ENCODE data around the gene IQGAP3. TPM values are rescaled to one million over a fixed set of nuclear protein-coding genes. Genes with fewer than 3 reads are reported as not detected.

Gene IQGAP3
- polyA plus RNA-seq, 4 donors: 11.6 to 15.7 (median 13.6) TPM

GRCh38 chr1:156547982-156548381, 24.4 kb downstream of the IQGAP3 start:
- no peak for DNase-seq (ENCODE audit: low read depth in 4 of 4, low spot score in 3 of 4)

DNA sequence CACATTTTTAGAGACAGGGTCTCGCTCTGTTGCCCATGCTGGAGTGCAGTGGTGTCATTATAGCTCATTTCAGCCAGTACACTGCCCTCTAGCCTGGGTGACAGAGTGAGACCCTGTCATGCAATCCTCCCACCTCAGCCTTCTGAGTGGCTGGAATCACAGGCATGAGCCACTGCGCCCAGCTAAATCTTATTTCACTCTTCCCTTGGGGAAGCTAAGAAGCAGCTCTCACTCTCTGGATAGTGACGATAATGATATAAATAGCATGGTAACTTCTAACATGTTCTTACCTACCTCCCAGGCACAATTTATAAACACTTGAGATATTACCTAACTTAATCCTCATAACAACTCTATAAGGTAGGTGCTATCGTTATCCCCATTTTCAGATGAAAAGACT, 24.9 kb downstream of the IQGAP3 start:
- DNase-seq (ENCODE audit: low read depth in 4 of 4, low spot score in 3 of 4): no peak

DNA sequence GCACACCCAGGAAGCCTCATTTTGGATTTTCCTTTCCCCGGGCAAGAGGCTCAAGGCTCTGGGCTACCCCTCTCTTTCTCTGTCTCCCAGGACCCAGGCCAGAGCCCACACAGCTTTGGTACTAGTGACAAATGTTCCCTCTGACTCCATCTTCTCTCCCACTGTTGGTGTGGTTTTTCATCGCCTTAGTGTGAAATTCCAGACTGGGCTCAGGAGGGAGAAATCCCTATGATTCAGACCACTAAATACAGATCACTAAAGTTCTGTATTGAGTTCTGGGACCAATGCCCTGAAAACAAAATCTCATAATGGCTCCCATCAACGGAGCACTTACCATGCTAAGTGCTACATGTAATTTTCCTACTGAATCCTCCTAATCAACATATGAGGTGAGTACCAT, 26.1 kb downstream of the IQGAP3 start:
- DNase-seq (ENCODE audit: low read depth in 4 of 4, low spot score in 3 of 4): no peak

DNA sequence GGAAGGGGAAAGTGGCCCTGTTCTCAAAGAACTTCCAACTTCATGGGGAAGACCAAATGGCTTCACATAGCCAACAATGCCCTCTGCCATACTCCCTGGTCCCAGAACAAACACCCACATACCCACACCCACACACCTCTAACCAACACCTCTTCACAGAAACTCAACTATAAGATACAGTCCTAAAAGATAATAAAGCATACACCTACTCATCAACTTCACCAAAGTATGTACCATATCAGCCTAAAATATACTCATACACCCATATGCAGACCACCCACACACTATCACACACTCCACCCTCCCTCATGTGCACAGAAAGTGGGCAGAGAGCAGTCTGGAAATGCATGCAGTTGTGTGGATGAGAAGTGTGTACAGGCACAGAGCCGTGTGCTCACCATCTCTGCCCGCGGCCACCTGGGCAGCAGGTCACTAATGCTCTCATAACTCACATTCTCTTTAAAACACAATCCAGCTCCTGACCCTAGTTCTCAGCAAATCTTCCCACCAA, 27.7 kb downstream of the IQGAP3 start:
- DNase-seq (ENCODE audit: low read depth in 4 of 4, low spot score in 3 of 4): no peak

DNA sequence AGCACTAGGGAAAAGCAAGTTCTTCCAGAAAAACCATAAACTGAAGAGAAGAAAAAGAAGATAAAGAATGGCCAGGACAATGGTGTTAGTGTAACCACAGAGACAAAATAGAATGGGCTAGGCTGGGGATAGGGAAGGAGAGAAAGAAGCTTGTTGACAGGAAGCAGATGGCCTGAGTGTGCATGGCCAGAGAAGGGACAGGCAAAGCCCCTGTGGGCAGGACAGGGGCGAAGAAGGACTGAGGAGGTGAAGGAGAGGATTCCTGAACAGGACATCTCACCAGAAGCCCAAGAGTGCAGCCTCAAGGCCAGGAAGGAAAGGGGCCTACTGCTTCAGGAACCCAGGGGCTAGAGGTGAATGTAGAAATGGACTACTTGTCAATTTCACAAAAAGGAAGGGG, 29.3 kb downstream of the IQGAP3 start:
- no peak for DNase-seq (ENCODE audit: low read depth in 4 of 4, low spot score in 3 of 4)

GRCh38 chr1:156540955-156541354, 31.4 kb downstream of the IQGAP3 start:
- no peak for DNase-seq (ENCODE audit: low read depth in 4 of 4, low spot score in 3 of 4)

- DNase-seq (ENCODE audit: low read depth in 4 of 4, low spot score in 3 of 4): no peak
Measured at GRCh38 chr1:156539818-156540355, 32.5 kb downstream of the IQGAP3 start.

DNA sequence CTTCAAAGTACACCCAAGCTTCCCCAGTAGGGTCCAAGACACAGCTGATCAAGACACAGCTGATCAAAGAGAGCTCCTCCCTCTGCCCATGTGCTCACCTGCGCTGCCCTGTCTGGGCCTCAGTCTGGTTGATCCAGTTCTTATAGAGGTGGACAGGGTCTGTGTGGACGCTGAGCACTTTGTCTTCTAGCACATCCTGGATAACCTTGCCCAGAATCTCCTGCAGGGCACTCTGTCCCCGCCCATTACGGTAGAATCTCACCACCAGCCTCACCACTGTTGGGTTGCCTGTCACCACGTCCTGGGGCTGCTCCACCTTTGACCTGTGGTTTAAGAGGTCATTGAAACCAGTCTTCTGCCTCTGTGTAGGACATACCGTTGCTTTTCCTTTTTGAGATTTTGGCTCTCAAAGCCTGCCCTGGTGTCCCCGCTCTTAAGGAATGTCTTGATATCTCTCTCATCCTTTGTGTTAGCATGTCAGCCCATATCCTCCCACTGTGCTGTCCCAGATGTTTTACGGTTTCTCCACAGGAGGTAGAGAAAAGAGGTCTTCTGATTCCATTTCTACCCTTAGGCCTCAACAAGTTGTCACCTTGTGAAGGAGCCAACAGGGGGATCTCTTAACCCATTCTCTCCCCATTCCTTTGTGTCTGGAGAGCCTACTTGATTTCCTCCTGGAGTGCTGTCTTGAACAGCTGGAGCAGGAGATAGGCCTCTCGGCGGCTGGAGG, 33.5 kb downstream of the IQGAP3 start:
- DNase-seq (ENCODE audit: low read depth in 4 of 4, low spot score in 3 of 4): no peak

DNA sequence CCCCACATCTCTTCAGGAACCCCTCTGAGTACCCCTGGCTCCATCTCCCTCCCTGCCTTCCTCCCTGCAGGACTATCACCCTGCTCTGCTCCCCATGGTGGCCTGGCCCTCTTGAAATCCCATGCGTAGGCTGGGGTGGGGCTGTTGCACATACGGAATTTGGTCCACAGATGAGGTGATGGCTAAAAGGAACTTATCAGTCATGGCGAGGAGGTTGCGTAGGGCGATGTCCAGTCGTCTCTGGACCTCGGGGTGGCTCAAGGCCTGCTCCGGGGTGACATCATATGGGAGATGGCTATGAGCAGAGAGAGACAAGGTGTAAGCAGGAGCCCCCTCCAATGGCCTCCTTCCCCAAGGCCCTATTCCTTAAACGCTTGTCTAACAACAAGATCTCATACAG, 35.3 kb downstream of the IQGAP3 start:
- DNase-seq (ENCODE audit: low read depth in 4 of 4, low spot score in 3 of 4): no peak

- DNase-seq (ENCODE audit: low read depth in 4 of 4, low spot score in 3 of 4): no peak
Measured at GRCh38 chr1:156534424-156535060, 37.8 kb downstream of the IQGAP3 start.

DNA sequence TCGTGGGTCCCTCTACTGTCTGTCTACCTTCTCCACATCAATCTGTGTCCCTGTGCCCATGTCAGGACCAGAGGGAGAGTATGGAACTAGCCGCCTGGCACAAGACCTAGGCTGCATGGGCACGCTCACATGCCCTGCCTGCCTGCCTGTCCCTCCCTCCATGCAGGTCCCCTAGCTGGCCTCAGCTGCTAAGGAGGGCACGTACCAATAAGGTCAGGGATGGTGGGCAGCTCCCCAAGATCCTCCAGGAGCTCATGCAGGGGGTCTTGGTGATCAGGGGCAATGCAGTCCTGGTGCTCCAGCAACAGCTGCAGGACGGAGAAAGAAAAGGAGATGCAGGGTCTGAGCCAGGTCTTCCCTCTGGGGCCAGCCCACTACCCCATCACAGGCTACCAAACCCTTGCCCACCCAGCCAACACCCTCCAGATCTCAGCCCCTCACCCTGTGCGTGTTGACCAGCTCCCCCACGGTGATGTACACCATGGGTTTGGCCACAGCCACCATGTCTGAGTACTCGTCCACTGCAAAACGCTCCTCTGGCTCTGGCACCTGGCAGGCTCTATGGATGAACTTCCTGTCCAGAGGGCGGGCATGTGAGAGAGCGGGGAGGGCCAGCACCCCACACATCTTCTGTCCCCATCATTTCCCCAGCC, 38.7 kb downstream of the IQGAP3 start:
- DNase-seq (ENCODE audit: low read depth in 4 of 4, low spot score in 3 of 4): no peak

GRCh38 chr1:156532374-156532773, 40.0 kb downstream of the IQGAP3 start:
- no peak for DNase-seq (ENCODE audit: low read depth in 4 of 4, low spot score in 3 of 4)

GRCh38 chr1:156530006-156530405, 42.4 kb downstream of the IQGAP3 start:
- DNase-seq (ENCODE audit: low read depth in 4 of 4, low spot score in 3 of 4): no peak

DNA sequence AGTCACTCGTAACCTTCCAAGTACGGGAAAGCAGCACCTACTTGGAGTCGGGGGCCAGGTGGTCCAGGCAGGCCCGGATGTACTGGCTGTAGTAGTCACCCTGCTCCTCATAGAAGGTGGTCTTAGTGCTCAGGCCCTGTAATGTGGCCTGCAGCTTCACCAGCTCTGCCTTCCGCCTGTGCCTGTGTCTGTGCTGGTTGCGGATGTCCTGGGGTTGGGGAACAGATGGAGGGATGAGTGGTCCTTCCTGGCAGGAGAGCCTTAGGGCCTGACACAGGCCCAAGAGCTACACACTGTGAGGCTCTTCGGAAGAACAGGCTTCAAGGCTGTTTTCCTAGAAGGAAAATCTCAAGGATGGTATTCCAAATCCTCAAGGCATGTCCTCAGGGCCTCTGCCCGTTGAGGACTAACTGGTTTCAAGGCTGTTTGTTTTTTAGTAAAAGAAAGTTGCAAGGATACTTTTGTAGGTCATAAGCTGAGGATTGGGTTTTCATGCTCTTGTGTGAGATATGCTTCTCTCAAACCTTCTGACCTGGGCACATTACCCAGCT, 43.4 kb downstream of the IQGAP3 start:
- no peak for DNase-seq (ENCODE audit: low read depth in 4 of 4, low spot score in 3 of 4)

GRCh38 chr1:156528231-156528630, 44.1 kb downstream of the IQGAP3 start:
- no peak for DNase-seq (ENCODE audit: low read depth in 4 of 4, low spot score in 3 of 4)

DNA sequence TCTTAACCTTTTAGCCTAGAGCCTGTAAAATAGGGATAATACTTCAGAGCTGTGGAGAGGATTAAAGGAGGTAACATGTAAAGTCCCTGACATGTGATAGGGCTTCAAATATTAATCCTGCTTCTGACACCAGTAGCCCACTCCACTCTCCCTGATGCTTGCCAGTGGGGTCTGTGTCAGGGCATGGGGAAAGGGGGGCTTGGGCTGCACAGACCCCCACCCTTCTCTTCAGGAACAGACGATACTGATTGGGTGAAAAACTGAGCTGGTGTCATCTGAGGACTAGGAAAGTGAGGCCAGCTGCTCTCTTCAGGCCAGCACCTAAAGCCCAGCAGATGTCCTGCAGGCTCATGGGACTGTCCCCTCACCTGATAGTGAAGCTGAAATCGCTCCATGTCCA, 44.8 kb downstream of the IQGAP3 start:
- DNase-seq (ENCODE audit: low read depth in 4 of 4, low spot score in 3 of 4): no peak

DNA sequence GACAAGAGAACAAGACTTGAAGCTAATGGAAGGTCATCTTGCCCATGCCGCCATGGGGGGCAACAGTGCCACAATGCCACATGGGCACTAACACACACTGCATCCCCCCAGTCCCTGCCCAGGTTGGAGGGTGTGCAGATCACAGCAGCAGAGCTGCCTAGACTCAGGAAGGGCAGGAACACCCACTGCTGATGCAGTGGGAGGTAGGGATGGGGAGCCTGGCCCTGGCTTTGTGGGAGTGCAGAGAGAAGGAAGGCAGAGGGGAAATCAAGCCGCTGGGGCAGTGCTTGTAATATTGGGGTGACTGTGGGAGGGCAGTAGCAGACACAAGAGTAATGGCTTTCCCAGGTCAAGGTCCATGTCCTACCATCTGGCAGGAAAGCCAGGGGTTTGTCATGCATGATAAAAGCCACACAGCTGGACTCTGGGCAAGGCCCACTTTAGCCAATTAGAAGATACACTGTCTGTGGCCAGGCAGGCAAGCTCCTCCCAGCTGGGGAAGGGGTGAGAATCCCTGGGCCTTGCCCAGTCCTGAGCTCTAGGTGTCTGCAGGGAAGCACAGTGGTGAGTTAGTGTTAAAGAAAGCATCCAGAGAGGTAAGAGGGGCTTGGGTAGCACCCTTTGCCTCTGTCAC, 46.4 kb downstream of the IQGAP3 start:
- DNase-seq (ENCODE audit: low read depth in 4 of 4, low spot score in 3 of 4): no peak

DNA sequence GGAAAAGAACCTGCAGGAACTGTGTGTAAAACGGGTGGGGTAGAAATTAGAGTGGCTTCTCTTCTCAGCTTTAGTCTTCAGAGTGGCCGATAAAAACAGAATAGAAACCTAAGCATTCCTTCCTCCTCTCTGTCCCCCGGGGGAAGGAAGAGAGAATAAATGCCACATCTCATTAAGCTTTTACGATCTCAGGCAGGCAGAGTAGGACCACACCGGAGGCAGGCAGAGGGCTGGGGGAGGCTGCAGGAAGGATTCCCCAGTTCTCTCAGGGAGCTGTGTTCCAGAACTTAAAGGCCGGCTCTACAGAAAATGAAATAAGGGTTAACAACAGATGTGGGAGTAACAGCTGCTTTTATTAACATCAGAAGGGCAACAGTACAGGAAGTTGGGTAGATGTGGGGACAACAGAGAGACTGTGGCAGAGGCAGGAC, 47.3 kb downstream of the IQGAP3 start:
- DNase-seq (ENCODE audit: low read depth in 4 of 4, low spot score in 3 of 4): no peak

DNA sequence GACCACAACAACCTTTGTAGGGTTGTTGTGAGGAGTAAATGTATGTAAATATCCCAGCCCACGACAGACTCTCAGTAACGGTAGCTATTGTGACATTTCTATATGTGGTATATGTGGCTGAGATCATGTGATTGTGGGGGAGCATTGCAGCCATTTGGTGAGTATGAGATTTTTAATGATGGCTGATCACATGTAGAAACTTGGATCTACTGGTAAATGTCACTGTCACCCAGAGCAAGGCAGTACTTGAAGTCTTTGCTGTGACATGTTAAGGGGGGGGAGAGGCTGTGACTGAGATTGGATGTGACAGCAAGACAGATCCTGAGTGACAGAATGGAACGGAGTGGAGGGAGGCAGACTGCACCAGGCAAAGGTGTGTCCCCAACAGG, 47.9 kb downstream of the IQGAP3 start:
- no peak for DNase-seq (ENCODE audit: low read depth in 4 of 4, low spot score in 3 of 4)

GRCh38 chr1:156523801-156524480, 48.4 kb downstream of the IQGAP3 start:
- no peak for DNase-seq (ENCODE audit: low read depth in 4 of 4, low spot score in 3 of 4)
